DMS53 (cell line): Measurements from ENCODE around the gene HOXD11.
A peak's percentile ranks its signal among the peaks of the same experiment; 100 is the strongest.

Experiments
- DNase-seq: peaks from one replicate; lab custom pipeline; 2025; lab: John Stamatoyannopoulos, UW

HOXD11 gene

DNA sequence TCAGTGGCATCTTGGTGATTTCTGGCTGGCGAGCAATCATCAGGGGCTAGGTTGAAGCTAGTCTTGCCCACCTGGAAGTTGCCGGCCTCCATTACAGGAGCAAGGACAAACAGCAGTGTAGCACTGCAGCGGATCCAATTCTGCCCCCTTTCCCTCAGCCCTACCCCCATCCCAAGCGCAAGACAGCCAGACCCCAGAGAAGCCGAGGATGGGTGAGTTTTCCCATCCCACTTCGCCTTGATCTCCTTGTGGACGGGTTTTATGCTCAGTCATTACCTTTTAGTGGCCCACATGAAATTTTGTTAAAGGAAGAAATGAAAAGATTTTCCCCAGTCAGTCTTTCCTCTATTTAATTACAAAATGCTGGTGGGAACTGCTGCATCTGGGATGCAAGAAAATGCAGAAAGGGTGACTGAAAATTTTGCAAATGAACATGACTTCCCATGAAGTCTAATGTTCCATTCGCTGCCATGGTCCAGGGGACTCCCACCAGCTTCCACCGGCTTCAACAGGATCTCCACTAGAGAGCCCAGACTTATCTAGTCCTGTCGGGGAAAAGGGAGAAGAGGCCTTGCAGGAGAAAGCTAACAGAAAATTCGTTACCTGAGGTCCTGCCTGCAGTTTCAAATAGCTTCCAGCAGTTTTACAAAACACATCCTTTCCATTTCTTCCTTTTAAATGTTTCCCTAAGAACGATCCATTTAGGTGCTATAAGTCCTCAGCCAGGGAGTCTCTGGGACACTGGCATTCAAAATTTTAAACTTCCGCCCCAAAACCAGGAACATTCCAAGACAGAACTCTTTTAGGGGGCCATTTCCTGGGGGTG is 13.5 kb downstream of the HOXD11 start:
- DNase-seq: no peak

DNA sequence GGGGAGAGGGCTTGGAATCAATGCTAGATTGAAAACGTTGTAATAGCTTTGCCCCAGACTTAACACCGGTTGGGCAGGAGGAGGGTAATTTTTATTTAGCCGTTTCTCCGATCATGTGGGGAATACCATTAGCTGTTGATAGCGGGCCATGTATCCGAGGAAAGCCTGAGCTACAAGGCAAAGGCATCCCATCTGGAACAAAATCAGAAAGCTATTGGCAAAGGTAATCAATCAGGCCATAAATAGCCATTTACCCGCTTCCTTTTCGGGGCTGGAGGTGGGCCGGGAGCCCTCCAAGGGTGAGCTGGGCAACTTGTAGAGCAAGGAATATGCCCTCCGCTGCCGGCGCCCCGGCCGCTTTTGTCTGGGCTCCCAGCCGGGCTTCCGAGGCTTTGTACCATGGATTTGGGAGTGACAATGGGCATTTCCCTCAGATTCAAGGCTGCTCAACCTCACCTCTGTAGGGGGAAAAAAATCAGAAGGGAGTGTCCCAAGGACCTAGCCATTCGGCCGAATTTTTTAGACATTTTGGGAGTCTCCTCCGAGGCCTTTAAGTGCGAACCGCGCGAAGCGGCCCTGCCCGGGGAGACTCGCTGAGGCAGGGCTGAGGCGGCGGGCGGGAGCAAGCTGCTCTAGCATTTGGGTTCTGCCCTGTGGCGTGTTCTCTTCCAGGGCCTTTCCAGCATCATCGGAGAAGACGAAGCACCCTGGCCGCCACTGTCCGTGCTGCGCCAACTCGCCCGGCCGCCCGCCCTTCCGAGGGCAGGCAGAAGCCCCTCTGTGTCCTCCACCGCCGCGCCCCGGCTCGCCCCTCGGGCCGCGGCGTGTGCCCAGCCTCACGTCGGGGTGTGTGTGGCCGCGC is 14.3 kb downstream of the HOXD11 start:
- no peak for DNase-seq

DNA sequence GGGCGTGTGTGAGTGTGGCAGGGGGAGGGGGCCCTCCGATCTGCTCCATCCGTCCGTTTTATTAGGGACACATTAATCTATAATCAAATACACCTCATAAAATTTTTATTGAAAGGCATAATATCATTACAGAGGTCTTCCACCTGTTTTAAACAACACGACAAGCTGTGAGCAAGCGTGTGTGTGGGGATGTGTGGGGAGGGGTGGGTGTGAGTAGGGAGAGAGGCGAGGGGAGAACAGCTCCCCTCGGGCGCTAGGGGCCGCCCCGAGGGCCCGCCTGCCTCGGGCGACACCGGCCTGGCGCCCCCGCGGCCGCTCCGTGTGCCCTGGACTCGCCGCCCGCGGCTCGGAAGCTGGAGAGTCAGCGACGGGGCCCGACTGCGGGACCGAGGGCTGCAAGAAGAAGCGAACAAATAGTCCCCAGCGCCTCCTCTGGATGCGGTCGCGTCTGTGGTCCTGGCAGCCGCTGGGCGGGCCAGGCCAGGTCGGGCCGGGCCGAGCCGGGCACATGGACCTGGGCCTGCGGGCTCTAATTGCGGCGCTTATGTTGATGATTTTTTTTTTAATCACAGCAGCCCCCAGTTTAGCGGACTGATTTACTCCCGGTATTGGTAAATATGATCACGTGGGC is 15.1 kb downstream of the HOXD11 start:
- peak; percentile 94 for DNase-seq

DNA sequence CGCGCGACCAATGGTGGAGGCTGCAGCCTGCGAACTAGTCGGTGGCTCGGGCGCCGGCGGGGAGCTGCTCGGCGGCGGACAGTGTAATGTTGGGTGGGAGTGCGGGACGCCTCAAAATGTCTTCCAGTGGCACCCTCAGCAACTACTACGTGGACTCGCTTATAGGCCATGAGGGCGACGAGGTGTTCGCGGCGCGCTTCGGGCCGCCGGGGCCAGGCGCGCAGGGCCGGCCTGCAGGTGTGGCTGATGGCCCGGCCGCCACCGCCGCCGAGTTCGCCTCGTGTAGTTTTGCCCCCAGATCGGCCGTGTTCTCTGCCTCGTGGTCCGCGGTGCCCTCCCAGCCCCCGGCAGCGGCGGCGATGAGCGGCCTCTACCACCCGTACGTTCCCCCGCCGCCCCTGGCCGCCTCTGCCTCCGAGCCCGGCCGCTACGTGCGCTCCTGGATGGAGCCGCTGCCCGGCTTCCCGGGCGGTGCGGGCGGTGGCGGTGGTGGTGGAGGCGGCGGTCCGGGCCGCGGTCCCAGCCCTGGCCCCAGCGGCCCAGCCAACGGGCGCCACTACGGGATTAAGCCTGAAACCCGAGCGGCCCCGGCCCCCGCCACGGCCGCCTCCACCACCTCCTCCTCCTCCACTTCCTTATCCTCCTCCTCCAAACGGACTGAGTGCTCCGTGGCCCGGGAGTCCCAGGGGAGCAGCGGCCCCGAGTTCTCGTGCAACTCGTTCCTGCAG is 15.8 kb downstream of the HOXD11 start, which contains the start of gene HOXD9:
TSS of gene HOXD9 (plus strand) at position 37 of the 728 bp plus-strand sequence. CDS start at position 87, 50 bp downstream.
- peak; percentile 83 for DNase-seq

DNA sequence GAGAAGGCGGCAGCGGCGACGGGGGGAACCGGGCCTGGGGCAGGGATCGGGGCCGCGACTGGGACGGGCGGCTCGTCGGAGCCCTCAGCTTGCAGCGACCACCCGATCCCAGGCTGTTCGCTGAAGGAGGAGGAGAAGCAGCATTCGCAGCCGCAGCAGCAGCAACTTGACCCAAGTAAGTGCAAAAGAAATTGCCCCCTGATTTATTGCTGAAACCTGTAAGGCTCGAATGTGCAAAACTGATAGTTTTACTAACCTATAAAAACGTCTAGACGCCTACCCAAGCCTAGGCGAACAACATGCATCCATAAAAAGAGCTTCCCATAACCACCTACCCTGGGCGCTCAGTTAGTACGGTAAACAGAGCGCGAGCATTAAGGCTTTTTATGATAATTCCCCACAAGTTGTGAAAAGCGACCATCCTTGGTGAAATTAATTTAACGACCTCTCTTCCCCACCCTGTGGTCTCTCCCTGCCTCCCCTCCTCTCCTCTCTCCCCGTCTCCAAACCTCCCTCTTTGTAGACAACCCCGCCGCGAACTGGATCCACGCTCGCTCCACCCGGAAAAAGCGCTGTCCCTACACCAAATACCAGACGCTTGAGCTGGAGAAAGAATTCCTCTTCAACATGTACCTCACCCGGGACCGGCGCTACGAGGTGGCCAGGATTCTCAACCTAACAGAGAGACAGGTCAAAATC is 16.5 kb downstream of the HOXD11 start:
- DNase-seq: peak; percentile 58

DNA sequence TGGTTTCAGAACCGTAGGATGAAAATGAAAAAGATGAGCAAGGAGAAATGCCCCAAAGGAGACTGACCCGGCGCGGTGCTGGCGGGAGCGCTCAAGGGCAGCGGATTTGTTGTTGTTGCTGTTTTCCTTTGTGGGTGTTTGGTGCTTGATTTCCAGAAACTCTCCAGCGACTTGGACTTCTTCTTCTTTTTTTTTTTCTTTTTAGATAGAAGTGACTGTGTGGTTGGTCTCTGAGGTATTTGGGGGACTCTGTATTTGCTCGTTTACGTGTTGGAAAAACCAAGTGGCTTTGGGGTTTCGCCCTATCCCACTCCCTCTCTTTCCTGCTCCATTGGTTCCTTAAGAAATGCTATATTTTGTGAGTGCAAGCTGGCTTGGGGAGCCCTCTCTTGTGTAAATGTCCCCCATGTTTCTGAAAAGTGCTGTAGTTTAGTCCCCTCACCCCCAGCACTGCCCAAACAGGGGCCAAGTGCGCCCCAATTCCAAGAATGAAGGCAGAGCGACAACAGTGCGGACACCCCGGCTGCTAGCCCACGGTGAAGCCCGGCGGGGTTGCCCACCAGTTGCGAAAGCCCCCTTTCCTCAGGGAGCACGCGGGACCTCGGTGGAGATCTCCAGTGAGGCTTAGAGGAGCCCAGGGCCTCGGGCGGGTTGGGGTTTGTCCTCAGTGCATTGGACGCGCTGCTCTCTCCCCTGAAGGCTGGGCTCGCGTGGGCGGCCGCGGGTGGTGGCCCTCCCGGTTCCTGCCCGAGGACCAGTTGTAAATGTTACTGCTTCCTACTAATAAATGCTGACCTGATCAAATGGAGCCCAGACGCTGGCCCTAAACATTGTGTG is 17.2 kb downstream of the HOXD11 start:
- DNase-seq: no peak

DNA sequence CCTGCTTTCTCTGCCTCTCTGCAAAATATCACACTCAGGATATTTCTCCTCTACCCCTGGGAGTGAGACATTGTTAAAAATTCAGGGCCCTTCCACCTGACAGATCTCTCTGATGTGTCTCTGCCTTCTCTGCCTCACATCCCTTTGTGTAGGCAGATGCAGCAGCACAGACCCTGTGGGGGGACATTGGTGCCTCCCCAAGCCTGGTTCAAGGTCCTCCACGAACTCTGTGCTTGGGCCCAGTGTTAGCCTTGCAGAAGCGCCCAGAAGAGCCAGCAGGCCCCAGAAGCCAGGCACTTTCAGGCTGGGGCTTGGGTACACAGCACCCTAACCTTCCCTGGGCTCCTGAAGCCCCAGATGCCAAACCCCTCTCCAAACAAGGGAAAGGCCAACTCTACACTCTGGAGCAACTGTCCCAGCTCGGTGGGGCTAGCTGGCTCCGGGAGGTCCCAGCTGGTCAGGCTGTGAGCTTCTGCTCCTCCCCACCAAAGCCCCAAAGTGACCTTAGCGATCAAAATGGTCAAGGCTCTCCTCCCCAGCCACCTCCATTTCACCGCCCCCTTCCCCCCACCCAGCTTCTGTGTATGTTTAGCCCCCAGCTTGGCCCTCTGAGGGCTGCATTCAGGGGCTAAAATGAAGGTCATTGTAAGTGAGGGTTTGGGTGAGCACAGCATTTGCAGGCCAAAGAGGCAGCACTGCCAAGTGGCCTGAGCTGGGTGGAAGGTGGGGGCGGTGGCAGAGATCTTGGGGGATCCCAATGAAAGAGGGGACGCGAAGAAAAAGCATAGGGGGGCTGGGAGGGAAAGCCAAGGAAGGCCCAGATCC is 18.1 kb downstream of the HOXD11 start:
- no peak for DNase-seq

DNA sequence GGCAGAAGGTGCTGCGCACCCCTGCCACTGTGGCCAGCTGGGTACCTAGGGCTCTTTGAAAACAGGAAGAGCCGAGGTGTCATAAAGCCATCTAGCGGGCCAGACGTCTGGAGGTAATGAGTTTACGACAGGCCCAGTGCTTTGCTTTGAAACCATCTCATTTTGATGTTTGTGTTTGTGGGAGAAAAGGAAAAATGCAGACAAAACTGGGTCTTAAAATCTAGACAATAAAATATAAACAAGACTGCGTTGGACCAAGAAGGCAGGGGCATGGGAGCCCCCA is 18.6 kb downstream of the HOXD11 start:
- no peak for DNase-seq

DNA sequence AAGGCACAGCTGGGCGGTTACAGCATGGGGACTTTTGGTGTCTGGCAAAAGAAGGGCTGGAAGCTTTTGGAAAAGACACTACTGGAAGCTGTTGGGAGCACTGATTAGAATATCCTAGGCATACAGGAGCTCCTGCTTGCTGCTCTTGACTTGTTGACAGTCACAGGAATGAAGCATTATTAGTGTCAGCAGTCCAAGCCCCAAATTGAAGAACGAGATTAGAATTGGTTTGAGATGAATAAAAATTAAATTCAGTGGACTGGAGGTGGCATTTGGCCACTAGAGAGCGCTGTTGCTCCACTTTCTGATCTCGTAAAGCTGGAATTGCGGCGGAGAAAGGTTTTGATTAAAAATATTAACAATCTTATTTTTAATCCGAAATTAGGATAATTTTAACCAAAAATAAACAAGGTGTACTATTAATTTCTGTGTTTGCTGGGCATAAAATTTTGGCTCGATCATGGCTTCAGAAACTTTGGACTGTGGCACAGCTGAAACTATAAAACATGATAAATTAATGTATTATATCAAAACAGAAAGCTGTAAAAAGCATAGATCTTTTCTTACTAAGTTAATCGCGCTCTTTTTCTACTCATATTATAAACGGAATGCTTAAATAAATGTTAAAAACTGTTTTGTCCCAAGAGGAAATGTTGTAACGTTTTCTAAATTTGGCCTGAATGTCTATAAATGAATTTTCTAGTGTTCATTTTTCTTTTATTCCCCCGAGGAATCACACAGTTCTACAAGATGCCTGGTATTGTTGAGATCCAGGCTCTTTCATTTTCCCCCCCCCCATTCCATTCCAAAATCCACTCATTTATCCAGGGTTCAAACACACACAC is 20.1 kb downstream of the HOXD11 start:
- DNase-seq: peak; percentile 79

DNA sequence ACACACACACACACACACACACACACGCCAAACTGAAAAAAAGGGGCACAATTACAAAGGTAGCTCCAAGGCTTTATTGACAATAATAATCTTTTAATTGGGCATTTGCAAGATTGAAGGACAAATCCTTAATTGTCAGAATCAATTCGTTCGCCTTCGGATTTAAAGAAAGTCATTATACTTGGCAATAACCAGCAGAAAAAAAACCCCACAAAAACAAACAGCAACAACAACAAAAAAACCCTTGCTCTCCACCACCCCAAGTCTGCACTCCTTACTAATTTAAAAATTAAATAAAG is 20.6 kb downstream of the HOXD11 start:
- DNase-seq: no peak

DNA sequence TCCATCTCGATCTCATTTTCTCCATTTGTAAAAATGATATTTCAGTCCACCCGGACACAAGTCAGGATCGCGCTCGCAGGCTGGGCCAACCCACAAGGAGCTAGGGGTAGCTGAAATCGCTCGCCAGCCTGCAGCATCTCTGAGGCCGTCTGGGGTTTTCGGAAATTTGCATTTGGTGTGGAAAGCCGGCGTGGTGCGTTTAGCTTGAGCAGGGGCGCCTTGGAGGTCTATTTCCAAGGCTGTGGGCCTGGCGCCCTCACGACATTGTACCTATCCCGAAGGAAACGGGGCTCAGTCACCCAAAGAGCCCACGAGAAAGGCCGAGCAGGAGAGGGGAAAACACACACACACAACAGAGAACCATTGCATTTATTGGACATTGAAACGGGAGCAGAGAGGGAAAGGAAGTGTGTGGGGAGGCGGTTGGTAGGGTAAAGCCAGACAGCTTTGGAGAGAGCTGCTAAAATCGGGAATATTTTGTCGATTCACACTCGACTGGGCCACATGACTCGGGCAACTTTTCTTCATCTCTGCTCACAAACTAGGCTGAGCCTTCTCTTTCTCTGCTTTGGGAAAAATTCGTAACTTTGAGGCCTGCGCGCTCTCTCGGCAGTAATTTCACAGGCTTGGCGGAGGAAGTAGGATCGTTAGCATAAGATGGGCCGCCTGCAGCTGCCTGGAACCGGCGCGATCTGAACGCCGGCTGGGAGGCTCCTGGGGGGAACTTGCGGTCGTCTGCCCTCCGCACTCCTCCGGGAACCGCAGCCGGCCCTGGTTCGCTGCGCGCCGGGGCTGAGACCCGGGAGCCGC is 21.3 kb downstream of the HOXD11 start:
- DNase-seq: peak; percentile 77

DNA sequence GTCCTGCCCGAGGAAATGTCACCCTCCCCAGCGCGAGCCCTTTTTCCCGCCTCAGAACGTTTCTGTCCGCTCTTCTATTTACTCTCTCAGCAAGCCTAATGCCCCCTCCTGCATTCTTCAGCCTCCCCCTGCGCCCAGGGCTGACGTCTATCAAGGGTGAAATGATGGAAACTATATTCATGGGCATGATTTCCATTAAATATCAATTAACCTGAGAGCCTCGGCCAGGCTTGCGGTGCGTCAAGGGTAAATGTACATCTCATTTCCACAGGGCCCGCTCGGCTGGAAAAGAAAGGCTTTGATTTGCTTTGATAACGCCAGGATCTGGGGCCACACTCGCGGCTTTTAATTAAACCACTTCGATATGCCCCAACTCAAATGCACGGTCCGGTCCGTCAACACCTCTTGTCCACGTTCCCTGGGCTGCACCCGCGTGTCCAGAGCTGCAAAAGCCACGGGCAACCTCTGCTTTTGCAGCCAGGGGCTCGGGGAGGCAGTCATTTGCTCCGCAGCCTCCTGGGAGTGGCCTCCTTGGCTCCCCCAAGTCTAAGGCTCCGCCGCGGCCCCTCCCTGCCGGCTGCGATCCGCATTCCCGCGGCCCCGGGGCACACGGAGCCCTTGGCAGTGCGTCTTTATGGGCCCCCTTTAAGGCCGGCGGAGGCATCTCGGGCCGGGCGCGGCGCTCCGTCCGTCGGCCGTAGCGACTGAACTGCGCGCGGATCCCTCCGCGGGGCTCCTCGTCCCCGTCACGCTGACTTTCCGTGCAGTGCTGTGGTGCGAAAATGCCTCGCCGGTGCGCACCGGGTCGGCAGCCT is 22.1 kb downstream of the HOXD11 start, which contains the start of gene HOXD8:
TSS of gene HOXD8 (plus strand) at position 724 of the 815 bp plus-strand sequence. CDS start 662 bp downstream, outside the sequence.
- peak; percentile 93 for DNase-seq

DNA sequence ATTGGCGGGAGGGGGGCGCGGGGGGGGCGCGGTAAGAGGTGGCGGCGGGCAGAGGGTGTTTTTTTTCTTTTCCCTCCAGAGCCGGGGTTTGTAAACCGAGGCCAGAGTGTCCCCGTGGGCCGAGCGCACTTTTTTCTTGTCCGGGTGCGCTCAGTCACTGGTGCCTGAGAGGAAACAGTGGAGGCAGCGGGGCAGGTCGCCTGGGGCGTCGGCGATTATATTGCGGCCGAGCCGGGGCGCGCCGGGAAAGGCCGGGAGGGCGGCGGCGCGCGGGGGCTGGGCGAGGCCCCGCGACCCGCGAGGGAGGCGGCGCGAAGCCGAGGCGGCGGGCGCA is 22.7 kb downstream of the HOXD11 start:
- peak; percentile 86 for DNase-seq

DNA sequence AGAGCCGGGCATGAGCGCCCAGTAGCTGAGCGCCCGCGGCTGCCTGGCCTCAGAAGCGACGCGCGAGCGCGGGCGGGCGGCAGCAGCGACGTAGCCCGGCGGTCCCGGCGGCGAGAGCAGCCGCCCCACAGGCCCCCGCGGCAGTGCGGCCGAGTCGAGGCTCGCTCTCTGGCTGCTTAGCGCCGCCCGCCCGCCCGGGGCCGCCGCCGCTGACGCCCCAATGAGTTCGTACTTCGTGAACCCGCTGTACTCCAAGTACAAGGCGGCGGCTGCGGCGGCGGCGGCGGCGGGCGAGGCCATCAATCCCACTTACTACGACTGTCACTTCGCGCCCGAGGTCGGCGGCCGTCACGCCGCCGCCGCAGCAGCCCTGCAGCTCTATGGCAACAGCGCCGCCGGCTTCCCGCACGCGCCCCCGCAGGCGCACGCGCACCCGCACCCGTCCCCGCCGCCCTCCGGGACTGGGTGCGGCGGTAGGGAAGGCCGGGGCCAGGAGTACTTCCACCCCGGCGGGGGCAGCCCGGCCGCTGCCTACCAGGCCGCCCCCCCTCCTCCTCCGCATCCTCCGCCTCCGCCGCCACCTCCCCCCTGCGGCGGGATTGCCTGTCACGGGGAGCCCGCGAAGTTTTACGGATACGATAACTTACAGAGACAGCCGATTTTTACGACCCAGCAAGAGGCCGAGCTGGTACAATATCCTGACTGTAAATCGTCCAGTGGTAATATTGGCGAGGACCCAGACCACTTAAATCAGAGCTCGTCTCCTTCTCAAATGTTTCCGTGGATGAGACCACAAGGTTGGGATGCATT is 23.3 kb downstream of the HOXD11 start:
- DNase-seq: peak; percentile 86

DNA sequence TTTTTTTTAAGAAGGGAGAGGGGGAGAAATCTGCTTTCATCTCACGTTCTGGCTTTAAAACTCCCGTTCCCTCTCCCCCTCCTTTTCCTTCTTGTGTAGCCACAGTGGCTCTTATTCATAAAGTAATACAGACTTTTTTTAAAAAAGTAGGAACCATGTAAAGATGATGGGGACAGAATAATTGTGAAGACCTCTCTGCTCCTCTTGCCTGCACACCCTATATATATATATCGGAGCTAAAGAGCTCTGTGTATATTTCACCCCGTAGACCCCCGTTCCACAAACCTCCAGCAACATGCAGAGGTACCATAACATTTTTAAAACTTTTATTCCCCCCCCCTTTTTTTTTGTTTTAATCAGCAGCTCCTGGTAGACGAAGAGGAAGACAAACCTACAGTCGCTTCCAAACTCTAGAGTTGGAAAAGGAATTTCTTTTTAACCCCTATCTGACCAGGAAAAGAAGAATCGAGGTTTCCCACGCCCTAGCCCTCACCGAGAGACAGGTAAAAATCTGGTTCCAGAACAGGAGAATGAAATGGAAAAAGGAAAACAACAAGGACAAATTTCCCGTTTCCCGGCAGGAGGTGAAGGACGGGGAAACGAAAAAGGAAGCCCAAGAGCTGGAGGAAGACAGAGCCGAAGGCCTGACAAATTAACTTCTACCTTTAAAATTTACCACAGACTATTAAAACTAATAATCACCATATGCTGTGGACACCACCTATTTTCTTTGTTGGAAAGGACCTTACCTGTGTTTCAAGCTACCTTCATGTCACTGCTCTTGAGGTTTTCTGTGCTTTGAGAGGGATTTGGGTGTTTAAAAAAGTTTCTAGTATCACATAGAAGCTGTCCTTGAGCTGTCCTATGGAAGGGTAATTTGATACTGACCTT is 24.1 kb downstream of the HOXD11 start:
- DNase-seq: no peak
